ENCODE results near the gene ACTL8.

DNA sequence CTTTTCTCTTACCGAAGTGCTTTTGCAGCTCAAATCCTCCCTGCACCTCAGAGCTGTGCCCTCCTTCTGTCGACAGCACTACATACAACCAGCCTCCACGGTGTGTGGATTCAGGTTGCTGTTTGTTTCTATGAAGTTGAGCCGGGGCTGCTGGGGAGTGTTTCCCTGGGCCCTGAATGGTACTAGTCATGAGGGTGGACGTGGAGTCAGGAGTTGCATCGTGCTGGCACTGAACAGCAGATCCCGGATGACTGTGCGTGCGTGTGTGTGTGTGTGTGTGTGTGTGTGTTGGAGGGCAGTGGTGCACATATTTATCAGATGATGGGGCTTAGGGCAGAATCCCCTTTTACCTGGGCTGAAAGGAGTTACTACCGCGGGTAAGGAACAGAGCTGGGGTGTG, 47.0 kb downstream of the ACTL8 start:
- TF ChIP-seq, protein P1, sequence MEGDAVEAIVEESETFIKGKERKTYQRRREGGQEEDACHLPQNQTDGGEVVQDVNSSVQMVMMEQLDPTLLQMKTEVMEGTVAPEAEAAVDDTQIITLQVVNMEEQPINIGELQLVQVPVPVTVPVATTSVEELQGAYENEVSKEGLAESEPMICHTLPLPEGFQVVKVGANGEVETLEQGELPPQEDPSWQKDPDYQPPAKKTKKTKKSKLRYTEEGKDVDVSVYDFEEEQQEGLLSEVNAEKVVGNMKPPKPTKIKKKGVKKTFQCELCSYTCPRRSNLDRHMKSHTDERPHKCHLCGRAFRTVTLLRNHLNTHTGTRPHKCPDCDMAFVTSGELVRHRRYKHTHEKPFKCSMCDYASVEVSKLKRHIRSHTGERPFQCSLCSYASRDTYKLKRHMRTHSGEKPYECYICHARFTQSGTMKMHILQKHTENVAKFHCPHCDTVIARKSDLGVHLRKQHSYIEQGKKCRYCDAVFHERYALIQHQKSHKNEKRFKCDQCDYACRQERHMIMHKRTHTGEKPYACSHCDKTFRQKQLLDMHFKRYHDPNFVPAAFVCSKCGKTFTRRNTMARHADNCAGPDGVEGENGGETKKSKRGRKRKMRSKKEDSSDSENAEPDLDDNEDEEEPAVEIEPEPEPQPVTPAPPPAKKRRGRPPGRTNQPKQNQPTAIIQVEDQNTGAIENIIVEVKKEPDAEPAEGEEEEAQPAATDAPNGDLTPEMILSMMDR (IDR thresholded peaks at IDR 0.05), result no peak
- no peak for TF ChIP-seq EZH2 (IDR thresholded peaks at IDR 0.05)
- TF ChIP-seq EZH2phosphoT487 (IDR thresholded peaks at IDR 0.05), result no peak

All from neural progenitor cell (in vitro differentiated cells).